Fibroblast of villous mesenchyme (primary cell): ENCODE data around the gene CER1. TPM values are rescaled to one million over a fixed set of nuclear protein-coding genes. Genes with fewer than 3 reads are reported as not detected.
"Not testable (repeated sequence)": the region's sequence is repeated elsewhere in the genome, so short reads cannot be mapped to it uniquely, and the experiment has no call there.

Experiments used
- DNase-seq: peaks from one replicate; pipeline ENCODE4 v3.0.0-alpha.2; 2010; ENCODE audit warnings: low read depth
- H3K4me3 ChIP-seq: 2 replicates; pipeline ENCODE4 v1.5.1; 2011; ENCODE audit warnings: low read depth, mild to moderate bottlenecking, low read length
- CTCF ChIP-seq: IDR thresholded peaks from 2 replicates; pipeline ENCODE4 v1.5.1; 2012; ENCODE audit warnings: low read depth, mild to moderate bottlenecking, low read length; ENCODE audit not compliant: insufficient read depth
- total RNA-seq: library from RNA; depleted of rRNA; stranded (reverse); fragments of >200 nt; gene quantifications from 2 replicates; pipeline ENCODE4 v1.2.3, GENCODE V29; 2012

Gene CER1
- total RNA-seq, 1 donor, result not detected

GRCh38 chr9:14687042-14687719, 35.4 kb downstream of the CER1 start:
- DNase-seq, result peak; percentile 31
- no peak for TF ChIP-seq CTCF
- no peak overlapping the region for H3K4me3 ChIP-seq

GRCh38 chr9:14686168-14686567, 36.4 kb downstream of the CER1 start:
- H3K4me3 ChIP-seq, result no peak overlapping the region
- no peak for TF ChIP-seq CTCF
- DNase-seq, result no peak

- H3K4me3 ChIP-seq, DNase-seq: not testable (repeated sequence)
These were observed 39.9 kb downstream of the CER1 start for GRCh38 chr9:14682616-14683015.

- no peak for DNase-seq
- H3K4me3 ChIP-seq, result no peak overlapping the region
- no peak for TF ChIP-seq CTCF
These were observed 43.8 kb downstream of the CER1 start for GRCh38 chr9:14678776-14679175.

GRCh38 chr9:14677872-14678271, 44.7 kb downstream of the CER1 start:
- TF ChIP-seq CTCF, result no peak
- no peak for DNase-seq
- H3K4me3 ChIP-seq, result no peak overlapping the region

GRCh38 chr9:14677396-14677795, 45.1 kb downstream of the CER1 start:
- H3K4me3 ChIP-seq, result no peak overlapping the region
- DNase-seq, result no peak
- TF ChIP-seq CTCF, result no peak

- no peak overlapping the region for H3K4me3 ChIP-seq
- no peak for TF ChIP-seq CTCF
- DNase-seq, result no peak
These were observed 47.9 kb downstream of the CER1 start for GRCh38 chr9:14674630-14675029.
